NCI-H2107 treated with DMSO at 0.1 percent for 48 hours (cell line): Measurements from ENCODE around the gene IGF2BP2.
"Not testable (repeated sequence)": the region's sequence is repeated elsewhere in the genome, so short reads cannot be mapped to it uniquely, and the experiment has no call there.

Experiments used
- DNase-seq: peaks from one replicate; lab custom pipeline; 2025; ENCODE audit not compliant: unreplicated experiment; lab: John Stamatoyannopoulos, UW

The IGF2BP2 gene

GRCh38 chr3:185678027-185678426 is 146.8 kb downstream of the IGF2BP2 start:
- DNase-seq: no peak

DNA sequence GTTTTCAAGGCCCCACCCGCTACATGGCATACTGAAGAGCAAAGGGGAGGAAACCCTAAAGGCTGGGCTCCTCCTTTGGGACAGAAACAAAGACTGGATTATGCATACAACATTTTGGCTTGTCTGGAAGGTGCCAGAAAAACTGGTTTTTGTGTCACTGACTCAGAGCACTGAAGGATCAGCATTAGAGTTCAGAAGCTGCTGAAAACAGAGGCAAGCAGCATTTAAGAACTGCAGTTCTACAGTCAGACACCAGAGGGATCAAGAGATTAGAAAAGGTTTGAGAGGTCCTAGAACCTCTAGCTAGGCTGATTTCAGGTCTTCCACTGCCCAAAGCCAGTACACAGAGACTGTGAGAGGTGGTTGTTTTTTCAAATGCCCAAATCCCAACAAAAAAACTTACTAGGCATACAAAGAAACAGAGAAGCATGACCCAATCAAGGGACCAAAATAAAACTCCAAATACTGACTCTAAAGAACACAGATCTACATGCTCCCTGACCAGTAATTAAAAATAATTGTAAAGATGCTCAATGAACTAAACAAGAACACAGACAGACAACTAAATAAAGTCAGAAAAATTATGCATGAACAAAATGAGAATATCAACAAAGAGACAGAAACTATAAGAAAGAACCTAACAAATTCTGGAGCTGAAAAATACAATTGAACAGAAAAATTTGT is 147.6 kb downstream of the IGF2BP2 start:
- peak; percentile 86 for DNase-seq

- no peak for DNase-seq
These were observed 157.3 kb downstream of the IGF2BP2 start for GRCh38 chr3:185667574-185667973.

DNA sequence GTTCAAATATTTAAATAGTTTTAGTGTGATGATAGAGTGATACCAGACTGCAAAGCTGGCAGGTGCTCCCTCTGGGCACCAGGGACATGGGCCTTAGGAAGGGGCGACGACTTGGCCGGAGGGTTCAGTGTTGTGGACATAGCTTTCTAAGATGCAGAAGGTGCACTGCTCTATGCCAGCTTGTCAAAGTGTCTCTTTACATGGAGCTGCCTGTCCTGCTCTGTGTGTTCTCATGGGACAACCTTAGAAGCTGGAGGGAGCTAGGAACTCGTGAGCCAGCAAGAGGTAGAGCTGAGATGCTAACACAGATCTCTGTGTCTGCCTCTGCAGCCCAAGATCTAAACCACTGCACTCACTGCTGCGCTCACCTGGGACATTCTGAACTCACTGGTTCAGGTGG is 160.9 kb downstream of the IGF2BP2 start:
- DNase-seq: no peak

DNA sequence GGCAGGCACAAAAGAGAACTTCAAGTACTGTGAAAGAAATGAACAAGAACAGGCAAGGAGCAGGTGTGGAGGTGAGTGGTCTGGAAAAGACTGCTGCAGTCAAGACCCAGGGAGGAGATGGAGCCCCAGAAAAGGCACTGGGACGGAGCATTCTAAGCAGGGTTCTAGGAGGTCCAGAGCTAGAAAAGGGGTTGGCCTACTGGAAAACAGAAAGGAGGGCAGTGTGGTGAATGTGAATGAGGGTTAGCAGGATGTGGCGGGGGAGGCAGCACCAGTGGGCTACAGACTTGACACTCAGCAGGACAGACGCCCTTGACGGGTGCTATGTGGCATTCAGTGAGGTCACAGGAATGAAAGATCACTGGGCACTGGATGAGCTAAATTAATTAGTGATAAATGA is 163.1 kb downstream of the IGF2BP2 start:
- no peak for DNase-seq

- not testable (repeated sequence) for DNase-seq
These were observed 163.5 kb downstream of the IGF2BP2 start for GRCh38 chr3:185661296-185661695.

- peak; percentile 96 for DNase-seq
These were observed 164.6 kb downstream of the IGF2BP2 start for GRCh38 chr3:185659942-185660921.

DNA sequence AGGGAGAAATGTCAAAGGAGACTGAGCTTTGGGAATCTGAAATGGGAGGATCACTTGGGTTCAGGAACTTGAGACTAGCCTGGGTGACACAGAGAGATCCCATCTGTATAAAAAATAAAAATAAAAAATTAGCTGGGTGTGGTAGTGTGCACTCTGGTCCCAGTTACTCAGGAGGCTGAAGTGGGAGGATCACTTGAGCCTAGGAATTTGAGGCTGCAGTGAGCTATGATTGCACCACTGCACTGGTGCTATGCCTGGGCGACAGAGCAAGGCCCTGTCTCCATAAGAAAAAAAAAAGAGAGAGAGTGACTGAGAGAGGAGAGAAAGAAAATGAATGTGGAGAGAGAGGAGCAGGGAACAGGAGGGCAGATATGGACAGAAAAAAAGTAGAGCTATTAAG is 165.9 kb downstream of the IGF2BP2 start:
- DNase-seq: no peak

GRCh38 chr3:185658504-185658912 is 166.3 kb downstream of the IGF2BP2 start:
- no peak for DNase-seq

GRCh38 chr3:185657691-185658503 is 166.9 kb downstream of the IGF2BP2 start:
- DNase-seq: no peak

DNA sequence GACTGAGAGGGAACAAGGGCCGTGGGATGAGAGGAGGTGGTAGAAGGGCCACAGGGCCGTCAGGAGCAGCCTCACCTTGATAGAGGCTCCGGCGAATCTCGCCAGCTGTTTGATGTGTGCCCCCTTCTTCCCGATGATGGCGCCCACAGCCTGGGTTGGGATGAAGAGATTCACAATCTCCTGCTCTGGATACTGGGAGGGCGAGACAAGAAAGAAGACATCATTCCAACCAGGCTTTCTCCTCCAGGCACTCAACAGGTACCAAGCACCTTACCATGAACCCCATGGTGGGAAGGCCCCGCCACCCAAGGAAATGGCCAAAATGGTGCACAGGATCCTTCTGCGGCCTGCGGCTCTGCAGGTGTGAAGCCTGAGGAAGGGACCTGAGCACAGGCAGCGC is 167.6 kb downstream of the IGF2BP2 start:
- DNase-seq: no peak

DNA sequence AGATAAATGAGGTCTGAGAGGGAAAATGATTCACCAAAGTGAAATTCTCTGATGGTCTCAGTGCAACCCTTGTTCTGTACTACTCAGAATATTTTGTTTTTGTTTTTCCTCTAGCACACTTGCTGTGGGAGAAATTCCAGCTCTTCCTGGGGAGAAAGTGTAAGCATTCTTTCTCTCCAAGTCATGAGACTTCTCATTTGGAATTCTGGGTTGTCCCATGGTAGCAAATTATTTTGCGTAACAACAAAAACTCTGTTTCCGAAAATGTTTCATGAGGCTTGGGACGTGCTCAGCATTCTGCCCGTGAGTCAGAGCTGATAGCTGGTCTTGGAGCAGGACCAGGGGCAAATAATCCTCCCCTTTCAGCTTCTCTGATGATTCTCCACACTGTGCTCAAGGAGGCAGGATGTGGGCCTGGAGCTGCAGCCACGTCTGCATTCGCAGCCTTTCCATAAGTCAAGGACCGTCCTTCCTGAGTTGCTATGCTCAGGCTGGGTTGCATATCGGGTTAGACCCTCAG is 168.5 kb downstream of the IGF2BP2 start:
- no peak for DNase-seq

DNA sequence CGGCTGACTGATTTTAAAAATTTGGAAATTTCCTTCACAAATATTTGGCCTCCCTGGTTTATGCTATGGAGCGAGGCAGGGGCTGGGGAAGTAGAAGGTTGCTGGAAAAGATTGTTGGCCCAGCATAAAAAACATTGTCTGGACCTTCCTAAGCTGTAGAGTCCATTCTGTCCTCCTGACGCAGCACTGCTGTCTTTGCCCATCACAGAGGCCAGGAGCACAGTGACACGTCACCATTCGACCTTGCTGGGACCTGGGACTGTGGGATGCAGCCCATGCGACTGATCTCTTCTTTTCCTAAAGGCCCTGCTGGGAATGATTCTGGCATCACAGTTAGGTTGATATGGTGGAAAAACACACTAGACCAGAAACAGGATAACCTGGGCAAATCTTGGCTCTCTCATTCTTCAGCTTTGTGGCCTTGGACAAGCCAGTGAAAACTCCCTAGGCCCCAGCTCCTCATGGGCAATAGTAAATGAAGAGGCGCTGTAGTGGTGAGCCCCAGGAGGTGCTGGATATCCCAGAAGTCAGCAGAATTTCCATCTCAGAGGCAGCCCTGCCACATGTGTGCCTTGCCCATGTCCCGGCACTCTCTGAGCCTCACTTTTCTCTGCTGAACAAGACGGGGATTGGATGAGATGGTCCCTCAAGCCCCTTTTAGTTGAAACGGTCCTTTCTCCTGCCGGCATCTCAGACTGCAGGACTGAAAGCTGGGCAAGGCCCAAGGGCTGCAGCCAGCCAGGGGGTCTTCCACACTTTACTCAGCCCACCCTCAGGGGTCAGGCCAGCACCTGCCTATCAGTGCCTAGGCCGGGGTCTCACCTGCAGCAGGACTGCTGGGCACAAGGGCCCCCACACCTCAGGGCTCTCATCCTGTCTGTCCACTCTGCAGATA is 169.2 kb downstream of the IGF2BP2 start:
- DNase-seq: no peak

- no peak for DNase-seq
These were observed 170.1 kb downstream of the IGF2BP2 start for GRCh38 chr3:185654758-185655145.

DNA sequence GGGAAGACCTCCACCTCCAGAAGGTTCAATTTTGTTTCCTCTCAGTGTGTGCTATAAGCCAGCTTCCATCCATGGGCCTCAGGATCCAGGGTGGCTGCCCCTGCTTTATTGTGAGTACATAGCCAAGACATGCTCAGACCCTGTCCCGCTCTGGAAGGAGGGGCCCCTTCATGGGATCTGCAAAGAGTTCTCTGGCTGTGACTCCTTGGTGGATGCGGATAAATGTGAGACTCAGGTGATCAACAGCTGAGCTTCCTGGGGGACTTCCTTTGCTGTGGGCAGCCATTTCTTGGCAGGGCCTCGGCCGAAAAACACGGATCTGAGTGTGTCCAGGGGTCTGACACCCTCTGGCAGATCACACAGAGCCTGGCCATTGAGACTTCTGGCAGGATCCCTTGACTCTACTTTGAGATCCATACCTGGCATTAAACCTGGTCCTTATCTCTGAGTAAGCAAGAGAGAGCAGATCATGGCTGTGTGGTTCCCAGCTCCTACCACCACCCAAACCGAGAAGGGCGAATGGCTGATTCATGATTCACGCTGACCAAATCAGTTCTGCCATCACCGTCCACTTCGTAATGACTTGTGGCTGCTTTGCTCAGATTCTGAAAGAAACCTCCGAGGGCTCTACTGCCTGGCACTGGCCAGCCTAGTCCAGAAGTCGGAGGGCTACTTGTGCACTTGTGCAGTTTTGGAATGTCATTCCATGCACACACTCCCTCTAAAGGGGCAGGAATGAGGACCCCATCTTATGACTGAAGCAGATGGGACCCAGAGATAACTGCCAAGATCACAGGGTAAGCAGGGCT is 170.7 kb downstream of the IGF2BP2 start:
- DNase-seq: no peak

DNA sequence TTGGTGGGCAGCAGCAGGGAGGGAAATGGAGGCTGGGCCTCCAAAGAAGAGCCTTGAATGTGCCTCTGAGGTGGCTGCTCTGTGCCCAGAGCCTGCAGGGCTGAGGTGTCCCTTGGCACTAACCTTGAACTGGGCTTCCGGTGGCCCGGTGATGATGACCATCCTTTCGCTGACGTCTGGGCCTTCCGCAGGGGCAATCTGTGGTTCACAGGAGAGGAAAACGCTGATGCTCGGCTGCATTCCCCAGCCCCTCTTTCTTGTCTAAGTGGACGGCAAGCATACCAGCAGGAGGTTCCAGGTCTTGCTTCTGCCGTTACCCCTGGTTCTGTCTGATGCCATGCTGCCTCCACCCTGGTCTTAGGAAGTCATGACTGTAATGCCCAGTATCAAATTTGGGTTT is 172.9 kb downstream of the IGF2BP2 start:
- DNase-seq: no peak

DNA sequence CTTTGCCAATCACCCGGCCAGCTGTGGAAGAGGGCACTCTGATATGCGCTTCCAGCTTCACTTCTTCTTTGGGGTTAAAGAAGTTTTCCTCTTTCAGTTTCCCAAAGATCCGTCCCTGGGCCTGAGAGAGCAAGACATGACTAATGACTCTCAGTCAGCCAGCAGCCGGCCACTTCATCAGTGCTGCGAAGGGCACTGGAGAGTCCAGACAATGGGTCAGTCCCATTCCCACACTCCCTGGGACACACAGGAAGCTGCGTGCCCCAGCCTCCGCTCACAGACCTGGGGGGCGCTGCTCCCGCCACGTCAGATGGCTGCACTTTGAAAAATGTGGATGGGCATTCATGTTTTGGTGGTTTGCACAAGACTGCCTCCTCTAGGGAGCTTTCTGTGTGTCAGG is 175.4 kb downstream of the IGF2BP2 start:
- no peak for DNase-seq

- no peak for DNase-seq
These were observed 176.4 kb downstream of the IGF2BP2 start for GRCh38 chr3:185648396-185648795.

DNA sequence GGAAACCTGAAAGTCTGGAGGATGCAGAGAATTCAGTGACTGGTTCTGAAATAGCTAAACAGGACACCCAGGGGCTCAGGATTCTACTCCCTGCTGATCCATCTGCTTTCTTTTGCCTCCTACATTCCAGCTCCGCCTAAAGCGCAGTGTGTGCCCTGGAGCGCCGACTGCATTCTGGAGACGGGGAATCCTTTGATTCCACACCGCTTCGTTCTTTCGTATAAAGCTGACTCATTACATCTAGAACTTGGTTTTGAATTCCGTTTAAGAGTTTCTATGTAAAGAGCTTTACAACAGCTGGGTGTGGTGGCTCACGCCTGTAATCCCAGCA is 177.0 kb downstream of the IGF2BP2 start:
- no peak for DNase-seq
